Endothelial cell of umbilical vein (primary cell): ENCODE results near the gene KCNQ5. TPM values are rescaled to one million over a fixed set of nuclear protein-coding genes. Genes with fewer than 3 reads are reported as not detected.

Experiments
- BruUV-seq: library from RNA; stranded (reverse); fragments of 400-500 nt; replicated peaks from 2 replicates; lab custom pipeline; 2021; lab: Mats Ljungman, UMichigan
- CTCF ChIA-PET: fragments of 300-600, 350-600 bp; sonication (Branson Sonifier 250); formaldehyde crosslinking; loops from one replicate; lab custom pipeline; 2021; ENCODE audit warnings: antibody characterized with exemption, inconsistent platforms; lab: Charles Lee
- POLR2A ChIA-PET: fragments of 300-600, 350-600 bp; sonication (Branson Sonifier 250); formaldehyde crosslinking; loops from one replicate; lab custom pipeline; 2021; ENCODE audit warnings: antibody characterized with exemption, inconsistent platforms; lab: Charles Lee
- DNase-seq: peaks from one replicate; pipeline ENCODE4 v3.0.0-alpha.2; 2011; ENCODE audit warnings: low read depth, low spot score
- FAIRE-seq: peaks from 2 replicates; lab custom pipeline; 2011; peaks lifted over from hg19 to GRCh38; lab: Jason Lieb, UNC
- H2AFZ ChIP-seq: 2 replicates; pipeline ENCODE4 v1.6.0; 2012; ENCODE audit warnings: low read depth, low read length, control low read depth, inconsistent platforms
- H3K27ac ChIP-seq: 2 replicates; pipeline ENCODE4 v1.5.1; 2011; ENCODE audit warnings: low read depth, mild to moderate bottlenecking, control low read depth, low read length, moderate library complexity; ENCODE audit not compliant: insufficient read depth
- H3K27me3 ChIP-seq, 2 experiments: 2 replicates each; pipeline versions ENCODE4 v1.6.0 to v1.6.1; 2011; ENCODE audit warnings: low read length in 2 of 2, mixed read lengths in 1 of 2; ENCODE audit not compliant: control insufficient read depth in 2 of 2, insufficient read depth in 2 of 2
- H3K36me3 ChIP-seq, 2 experiments: 2 replicates in 1 of 2; 3 replicates in 1 of 2; pipeline ENCODE4 v1.5.1; 2011; ENCODE audit warnings: low read length in 2 of 2, mild to moderate bottlenecking in 1 of 2, moderate library complexity in 1 of 2; ENCODE audit not compliant: control insufficient read depth in 2 of 2, insufficient read depth in 2 of 2; ENCODE audit errors: extremely low read depth in 1 of 2
- H3K4me1 ChIP-seq: 3 replicates; pipeline ENCODE4 v1.5.1; 2011; ENCODE audit warnings: mild to moderate bottlenecking, low read length; ENCODE audit not compliant: control insufficient read depth, insufficient read depth; ENCODE audit errors: extremely low read depth
- H3K4me2 ChIP-seq: 2 replicates; pipeline ENCODE4 v1.6.1; 2011; ENCODE audit warnings: low read length, control low read depth, mixed read lengths; ENCODE audit not compliant: insufficient read depth
- H3K4me3 ChIP-seq, 3 experiments: fragments of 200-600 bp in 1 of 3; sonication (generic), shearing (Covaris generic) in 1 of 3; replicated peaks in 1 of 3; 2 replicates each; pipeline ENCODE4 v1.5.1; 2011 to 2016; ENCODE audit warnings: control low read depth in 3 of 3, low read length in 3 of 3, mild to moderate bottlenecking in 2 of 3, inconsistent platforms in 1 of 3, low read depth in 1 of 3, moderate library complexity in 1 of 3; ENCODE audit not compliant: insufficient read depth in 1 of 3
- H3K79me2 ChIP-seq: 2 replicates; pipeline ENCODE4 v1.6.0; 2012; ENCODE audit warnings: low read length, inconsistent platforms; ENCODE audit not compliant: control insufficient read depth, insufficient read depth
- H3K9ac ChIP-seq: replicated peaks from 2 replicates; pipeline ENCODE3; 2011; ENCODE audit warnings: low read length, control low read depth; ENCODE audit not compliant: insufficient read depth; ENCODE audit errors: extremely low read depth
- H3K9me1 ChIP-seq: replicated peaks from 3 replicates; pipeline ENCODE4 v1.6.0; 2011; ENCODE audit warnings: mild to moderate bottlenecking, low read length; ENCODE audit not compliant: control insufficient read depth, insufficient read depth; ENCODE audit errors: extremely low read depth
- H3K9me3 ChIP-seq: replicated peaks from 2 replicates; pipeline ENCODE4 v1.5.1; 2012; ENCODE audit warnings: low read length, inconsistent platforms; ENCODE audit not compliant: control insufficient read depth, insufficient read depth
- H4K20me1 ChIP-seq: replicated peaks from 2 replicates; pipeline ENCODE3; 2011; ENCODE audit warnings: mild to moderate bottlenecking, low read length; ENCODE audit not compliant: control insufficient read depth, insufficient read depth; ENCODE audit errors: extremely low read depth
- EZH2 ChIP-seq: IDR thresholded peaks from 2 replicates; pipeline ENCODE4 v1.6.1; 2012; ENCODE audit warnings: borderline replicate concordance, low read depth, mild to moderate bottlenecking, moderate library complexity, low read length, inconsistent platforms; ENCODE audit not compliant: severe bottlenecking
- FOS ChIP-seq: IDR thresholded peaks from 2 replicates; pipeline ENCODE4 v1.6.1; 2011; ENCODE audit warnings: mild to moderate bottlenecking, low read length, moderate library complexity, borderline replicate concordance; ENCODE audit not compliant: insufficient read depth
- GATA2 ChIP-seq: IDR thresholded peaks from 2 replicates; pipeline ENCODE4 v1.7.0; 2011; ENCODE audit warnings: low read depth, mild to moderate bottlenecking, moderate library complexity, mixed read lengths, low read length; ENCODE audit not compliant: insufficient read length, insufficient read depth
- JUN ChIP-seq: IDR thresholded peaks from 2 replicates; pipeline ENCODE4 v1.6.1; 2011; ENCODE audit warnings: borderline replicate concordance, low read depth; ENCODE audit not compliant: insufficient read length, insufficient read depth
- MYC ChIP-seq: IDR thresholded peaks from one replicate; pipeline ENCODE4 v1.6.1; 2011; ENCODE audit warnings: mild to moderate bottlenecking, low read depth, low read length
- POLR2A ChIP-seq: IDR thresholded peaks from 2 replicates; pipeline ENCODE4 v1.6.1; 2012; ENCODE audit warnings: low read depth, mild to moderate bottlenecking, control low read depth, low read length
- POLR2AphosphoS5 ChIP-seq: IDR thresholded peaks from 2 replicates; pipeline ENCODE4 v1.6.1; 2012; ENCODE audit warnings: low read depth, mild to moderate bottlenecking, control low read depth, low read length, moderate library complexity; ENCODE audit not compliant: insufficient read depth
- dilution Hi-C: fragments of 300-500 bp; cut with MboI; formaldehyde crosslinking; loops from one replicate; pipeline ENCODE4 v1.15.0; 2019; ENCODE audit warnings: low sequenced_read_pairs; ENCODE audit not compliant: extremely low pct_ligation_motif_present
- intact Hi-C: fragments of 100-400 bp; cut with micrococcal nuclease; formaldehyde crosslinking; loops from one replicate; pipeline ENCODE4 v1.10.0; 2022
- polyA plus RNA-seq, 4 experiments: library from polyadenylated mRNA; depleted of rRNA in 3 of 4; stranded (reverse) in 3 of 4; unstranded in 1 of 4; fragments of >200 nt; gene quantifications; 2 replicates each; pipeline versions ENCODE4 v1.2.1 to v1.2.3, GENCODE V29; 2011 to 2012; ENCODE audit warnings: missing spikeins in 1 of 4
- total RNA-seq: library from RNA; stranded (reverse); gene quantifications from 2 replicates; pipeline ENCODE4 v1.2.3, GENCODE V29; 2021
- TF ChIP-seq, protein P1 (sequence below), 2 donors: IDR thresholded peaks; 1 replicate in 1 of 2; 2 replicates in 1 of 2; pipeline ENCODE4 v1.5.1; 2011; ENCODE audit warnings: low read length in 2 of 2, mild to moderate bottlenecking in 2 of 2, moderate library complexity in 2 of 2, control low read depth in 1 of 2, inconsistent platforms in 1 of 2, low read depth in 1 of 2; ENCODE audit not compliant: insufficient read depth in 1 of 2; ENCODE audit errors: extremely low read depth in 1 of 2
- TF ChIP-seq, protein P2 (sequence below): IDR thresholded peaks from 2 replicates; pipeline ENCODE4 v1.6.1; 2011; ENCODE audit not compliant: insufficient read depth, insufficient read length

Gene KCNQ5
- total and polyA plus RNA-seq, 2 donors (not counting 3 experiments of a cell fraction or from before 2014, with no cell fraction given) = 0.22 TPM; not detected in 1

GRCh38 chr6:73152966-73153757 is 531.3 kb downstream of the KCNQ5 start:
- no peak overlapping the region for H3K9ac ChIP-seq
- H3K27me3 ChIP-seq = peaks cover 0 to 11% of the 10 kb centered on the region in 2 experiments
- intact Hi-C loops = no loop called here
- ChIA-PET CTCF (interaction anchor here (0.8 to 1.7 kb wide), 3 partner anchors 24 to 537 kb away, joined by 3 to 5 read pairs (median 4); no protein-coding TSS in a partner anchor), POLR2A (no interaction called here)
- H3K36me3 ChIP-seq = no peaks in the 10 kb centered on the region
- H3K9me3 ChIP-seq = no peaks in the 10 kb centered on the region
- H3K4me2 ChIP-seq = no peak overlapping the region
- no peaks in the 10 kb centered on the region for H3K79me2 ChIP-seq
- no peaks in the 10 kb centered on the region for H4K20me1 ChIP-seq
- FAIRE-seq (no peak), DNase-seq (no peak)
- no peak overlapping the region for H3K4me3 ChIP-seq
- no peak overlapping the region for H2AFZ ChIP-seq
- H3K9me1 ChIP-seq = no peaks in the 10 kb centered on the region
- TF ChIP-seq FOS = no peak
- TF ChIP-seq MYC = no peak
- H3K27ac ChIP-seq = no peak overlapping the region
- no peaks in the 10 kb centered on the region for H3K4me1 ChIP-seq
- dilution Hi-C loops = no loop called here
- no TSS peak for BruUV-seq

DNA sequence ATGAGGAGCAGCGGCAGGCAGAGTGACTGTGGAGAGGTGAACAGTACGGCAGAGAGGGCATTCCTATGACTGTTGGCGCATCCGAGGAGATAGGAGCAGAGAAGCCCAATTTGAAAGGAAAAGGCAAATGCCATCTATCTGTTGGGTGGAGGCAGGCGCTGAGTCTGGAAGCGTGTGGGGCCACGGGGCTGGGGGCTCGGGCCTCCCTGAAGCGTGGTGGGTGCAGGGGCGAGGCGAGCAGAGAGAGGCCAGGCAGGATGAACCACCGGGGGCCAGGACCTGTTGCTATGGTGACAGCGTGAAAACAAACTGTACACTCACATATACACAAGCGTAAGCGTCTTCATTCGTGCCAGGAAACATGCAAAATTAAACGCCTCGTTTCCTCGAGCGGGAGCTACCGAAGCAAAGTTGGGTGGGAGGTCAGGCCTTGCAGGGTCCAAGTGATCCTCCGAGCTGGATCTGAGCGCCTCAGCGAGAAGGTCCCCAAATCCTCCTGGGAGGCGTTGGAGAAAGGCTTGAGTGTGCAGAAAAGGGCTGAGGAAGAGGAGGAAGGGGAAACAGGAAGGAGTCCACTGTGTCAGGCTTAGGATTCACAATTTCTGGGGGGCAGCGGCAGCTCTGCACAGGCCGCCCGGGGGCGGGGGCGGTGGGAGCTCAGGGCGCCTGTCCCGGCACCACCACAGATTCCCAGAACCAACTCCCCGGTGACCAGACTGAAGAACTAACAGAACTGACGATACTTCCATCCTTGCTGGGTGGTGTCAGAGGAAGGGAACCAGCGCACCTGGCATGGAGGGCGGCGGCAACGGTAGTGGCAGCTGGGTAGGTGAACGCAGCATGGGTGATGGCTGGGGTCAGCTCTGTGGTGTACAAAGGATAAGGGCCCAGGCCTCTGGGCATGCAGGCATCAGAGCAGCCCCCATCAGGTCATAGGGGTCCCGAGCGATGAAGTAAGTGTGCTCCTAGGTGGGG is 535.2 kb downstream of the KCNQ5 start:
- intact Hi-C loops (no loop called here), dilution Hi-C loops (no loop called here)
- no peak overlapping the region for H2AFZ ChIP-seq
- no peaks in the 10 kb centered on the region for H3K79me2 ChIP-seq
- ChIA-PET CTCF (no interaction called here), POLR2A (no interaction called here)
- no peaks in the 10 kb centered on the region for H3K36me3 ChIP-seq
- no peaks in the 10 kb centered on the region for H3K4me1 ChIP-seq
- no peaks in the 10 kb centered on the region for H3K9me1 ChIP-seq
- TF ChIP-seq, protein P1, sequence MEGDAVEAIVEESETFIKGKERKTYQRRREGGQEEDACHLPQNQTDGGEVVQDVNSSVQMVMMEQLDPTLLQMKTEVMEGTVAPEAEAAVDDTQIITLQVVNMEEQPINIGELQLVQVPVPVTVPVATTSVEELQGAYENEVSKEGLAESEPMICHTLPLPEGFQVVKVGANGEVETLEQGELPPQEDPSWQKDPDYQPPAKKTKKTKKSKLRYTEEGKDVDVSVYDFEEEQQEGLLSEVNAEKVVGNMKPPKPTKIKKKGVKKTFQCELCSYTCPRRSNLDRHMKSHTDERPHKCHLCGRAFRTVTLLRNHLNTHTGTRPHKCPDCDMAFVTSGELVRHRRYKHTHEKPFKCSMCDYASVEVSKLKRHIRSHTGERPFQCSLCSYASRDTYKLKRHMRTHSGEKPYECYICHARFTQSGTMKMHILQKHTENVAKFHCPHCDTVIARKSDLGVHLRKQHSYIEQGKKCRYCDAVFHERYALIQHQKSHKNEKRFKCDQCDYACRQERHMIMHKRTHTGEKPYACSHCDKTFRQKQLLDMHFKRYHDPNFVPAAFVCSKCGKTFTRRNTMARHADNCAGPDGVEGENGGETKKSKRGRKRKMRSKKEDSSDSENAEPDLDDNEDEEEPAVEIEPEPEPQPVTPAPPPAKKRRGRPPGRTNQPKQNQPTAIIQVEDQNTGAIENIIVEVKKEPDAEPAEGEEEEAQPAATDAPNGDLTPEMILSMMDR (IDR thresholded peaks at IDR 0.05; ENCODE audit: extremely low read depth in 1 of 2, insufficient read depth in 1 of 2, low read depth in 1 of 2, low read length in 2 of 2) = no peak
- TF ChIP-seq GATA2 = no peak
- TF ChIP-seq JUN = no peak
- no peak for TF ChIP-seq EZH2
- TF ChIP-seq MYC = no peak
- TF ChIP-seq POLR2AphosphoS5 = no peak
- no peak for TF ChIP-seq POLR2A
- TF ChIP-seq, protein P2, sequence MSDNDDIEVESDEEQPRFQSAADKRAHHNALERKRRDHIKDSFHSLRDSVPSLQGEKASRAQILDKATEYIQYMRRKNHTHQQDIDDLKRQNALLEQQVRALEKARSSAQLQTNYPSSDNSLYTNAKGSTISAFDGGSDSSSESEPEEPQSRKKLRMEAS = no peak
- no peak for TF ChIP-seq FOS
- H3K9ac ChIP-seq = no peak overlapping the region
- no peaks in the 10 kb centered on the region for H3K9me3 ChIP-seq
- no peak overlapping the region for H3K4me3 ChIP-seq
- H3K27me3 ChIP-seq = no peaks in the 10 kb centered on the region
- H4K20me1 ChIP-seq = no peaks in the 10 kb centered on the region
- no peak for FAIRE-seq
- H3K4me2 ChIP-seq = no peak overlapping the region
- DNase-seq = no peak
- no TSS peak for BruUV-seq
- no peak overlapping the region for H3K27ac ChIP-seq
